ENCODE measurements around the gene ZNF70. TPM values are rescaled to one million over a fixed set of nuclear protein-coding genes. Genes with fewer than 3 reads are reported as not detected.

The ZNF70 gene
- total and polyA plus RNA-seq, 2 of the 13 experiments (the other 11 are each of a cell fraction or from before 2014, with no cell fraction given), result 0.62 to 3.6 TPM

GRCh38 chr22:23716811-23717801 lies 33.8 kb downstream of the ZNF70 start (continued):
- peak; percentile 79; the same call in 1 of the 2 replicates for TF ChIP-seq ZBTB20 (CRISPR knock-in tag; IDR thresholded peaks at IDR 0.05; ENCODE audit: borderline replicate concordance, low read depth)
- TF ChIP-seq TARDBP (CRISPR knock-in tag; IDR thresholded peaks at IDR 0.05), result peak; percentile 94
- TF ChIP-seq CCDC6 (CRISPR knock-in tag; IDR thresholded peaks at IDR 0.05), result peak; percentile 54; the same call in 1 of the 2 replicates
- peak; percentile 73 for TF ChIP-seq TP53 (CRISPR knock-in tag; conservative IDR thresholded peaks at IDR 0.05)
- TF ChIP-seq HHEX (CRISPR knock-in tag; IDR thresholded peaks at IDR 0.05), result no peak
- no peak for TF ChIP-seq SIN3B (IDR thresholded peaks at IDR 0.05; ENCODE audit: low read length)
- peak; percentile 67; the same call in 1 of the 2 replicates for TF ChIP-seq ZBTB44 (CRISPR knock-in tag; IDR thresholded peaks at IDR 0.05)
- TF ChIP-seq SIX1 (CRISPR knock-in tag; IDR thresholded peaks at IDR 0.05; ENCODE audit: borderline replicate concordance), result no peak
- TF ChIP-seq ZNF512 (CRISPR knock-in tag; IDR thresholded peaks at IDR 0.05), result no peak
- no peak for TF ChIP-seq ZNF550 (CRISPR knock-in tag; IDR thresholded peaks at IDR 0.05; ENCODE audit: borderline replicate concordance)
- no peak for TF ChIP-seq ZFYVE20 (CRISPR knock-in tag; IDR thresholded peaks at IDR 0.05; ENCODE audit: borderline replicate concordance, low read depth)
- no peak for TF ChIP-seq AKAP8 (CRISPR knock-in tag; IDR thresholded peaks at IDR 0.05)
- TF ChIP-seq ETS1 (CRISPR knock-in tag; IDR thresholded peaks at IDR 0.05), result no peak
- peak; percentile 76; the same call in 1 of the 2 replicates for TF ChIP-seq ZNF704 (CRISPR knock-in tag; IDR thresholded peaks at IDR 0.05; ENCODE audit: borderline replicate concordance)
- TF ChIP-seq SMC3 (IDR thresholded peaks at IDR 0.05; ENCODE audit: low read length), result no peak
- peak; percentile 74; the same call in 1 of the 2 replicates for TF ChIP-seq ZNF264 (CRISPR knock-in tag; IDR thresholded peaks at IDR 0.05)
- no peak for TF ChIP-seq NFE2L1 (CRISPR knock-in tag; IDR thresholded peaks at IDR 0.05; ENCODE audit: borderline replicate concordance)
- no peak for TF ChIP-seq ZMAT5 (CRISPR knock-in tag; IDR thresholded peaks at IDR 0.05; ENCODE audit: borderline replicate concordance, low read depth)
- no peak for TF ChIP-seq ZNF775 (CRISPR knock-in tag; IDR thresholded peaks at IDR 0.05; ENCODE audit: borderline replicate concordance)
- no peak for TF ChIP-seq SRSF1 (optimal IDR thresholded peaks at IDR 0.05; ENCODE audit: low read depth, low read length)
